Measurements from ENCODE around the gene BAZ2B.
A peak's percentile ranks its signal among the peaks of the same experiment; 100 is the strongest.
"Not testable (repeated sequence)": the region's sequence is repeated elsewhere in the genome, so short reads cannot be mapped to it uniquely, and the experiment has no call there.

The BAZ2B gene

GRCh38 chr2:159616286-159616701 is at the start of gene BAZ2B:
BAZ2B (minus strand) TSS chr2:159616548; CDS start chr2:159478719, 137,829 bp downstream.
- DNase-seq = peak; percentile 61

GRCh38 chr2:159661286-159661685 is 44.9 kb upstream of the BAZ2B start:
- no peak for DNase-seq

GRCh38 chr2:159658881-159659873 is 42.8 kb upstream of the BAZ2B start:
- DNase-seq = no peak

- DNase-seq = no peak
These were observed 37.6 kb upstream of the BAZ2B start for GRCh38 chr2:159653962-159654361.

GRCh38 chr2:159651884-159652283 is 35.5 kb upstream of the BAZ2B start:
- DNase-seq = no peak

GRCh38 chr2:159650574-159650973 is 34.2 kb upstream of the BAZ2B start:
- DNase-seq = no peak

- DNase-seq = no peak
These were observed 32.3 kb upstream of the BAZ2B start for GRCh38 chr2:159648643-159649042.

GRCh38 chr2:159647667-159648066 is 31.3 kb upstream of the BAZ2B start:
- DNase-seq = no peak

GRCh38 chr2:159640176-159640575 is 23.8 kb upstream of the BAZ2B start:
- DNase-seq = no peak

- DNase-seq = no peak
These were observed 23.4 kb upstream of the BAZ2B start for GRCh38 chr2:159639712-159640111.

GRCh38 chr2:159639071-159639470 is 22.7 kb upstream of the BAZ2B start:
- DNase-seq = no peak

- no peak for DNase-seq
These were observed 21.7 kb upstream of the BAZ2B start for GRCh38 chr2:159637988-159638501.

GRCh38 chr2:159637240-159637639 is 20.9 kb upstream of the BAZ2B start:
- no peak for DNase-seq

GRCh38 chr2:159635006-159635789 is 18.9 kb upstream of the BAZ2B start:
- no peak for DNase-seq

GRCh38 chr2:159633219-159633618 is 16.9 kb upstream of the BAZ2B start:
- DNase-seq = no peak

GRCh38 chr2:159625628-159626027 is 9.3 kb upstream of the BAZ2B start:
- DNase-seq = not testable (repeated sequence)

GRCh38 chr2:159623436-159623835 is 7.1 kb upstream of the BAZ2B start:
- no peak for DNase-seq

- DNase-seq = no peak
These were observed 6.6 kb upstream of the BAZ2B start for GRCh38 chr2:159622966-159623365.

- no peak for DNase-seq
These were observed 4.4 kb upstream of the BAZ2B start for GRCh38 chr2:159620796-159621195.

- peak; percentile 29 for DNase-seq
These were observed 1.3 kb upstream of the BAZ2B start for GRCh38 chr2:159617646-159618045.

- DNase-seq = no peak
These were observed 752 bp upstream of the BAZ2B start for GRCh38 chr2:159617100-159617499.

GRCh38 chr2:159615367-159616285 is 722 bp downstream of the BAZ2B start:
- peak; percentile 73 for DNase-seq

All from NCI-H510A treated with DMSO at 0.1 percent for 48 hours (cell line).